SU-DHL-6 (cell line): ENCODE data around the gene KRTAP12-3.

Experiments
- H2AFZ ChIP-seq: fragments of 200-600 bp; sonication (generic); 2 replicates; pipeline ENCODE4 v1.6.1; 2014; ENCODE audit warnings: low read depth, mild to moderate bottlenecking, moderate library complexity, mixed read lengths, antibody characterized with exemption, low read length; ENCODE audit not compliant: severe bottlenecking
- H3F3A ChIP-seq: fragments of 200-600 bp; shearing (Covaris generic); 2 replicates; pipeline ENCODE4 v1.6.0; 2016; ENCODE audit warnings: antibody characterized with exemption, mild to moderate bottlenecking; ENCODE audit not compliant: insufficient read depth
- H3K27ac ChIP-seq: fragments of 200-600 bp; sonication (generic); 2 replicates; pipeline ENCODE4 v1.5.1; 2016; ENCODE audit warnings: low read depth, mild to moderate bottlenecking, low read length, moderate library complexity, mixed read lengths
- H3K27me3 ChIP-seq: fragments of 200-600 bp; sonication (generic), shearing (Covaris generic); 2 replicates; pipeline ENCODE4 v1.6.0; 2014; ENCODE audit warnings: mild to moderate bottlenecking, low read length
- H3K36me3 ChIP-seq: fragments of 200-600 bp; sonication (generic); 2 replicates; pipeline ENCODE4 v1.6.1; 2014; ENCODE audit warnings: mild to moderate bottlenecking, low read length, mixed read lengths
- H3K4me2 ChIP-seq: fragments of 300-600, 200-600 bp; shearing (Covaris generic), sonication (generic); 2 replicates; pipeline ENCODE4 v1.6.0; 2014; ENCODE audit warnings: low read length, low read depth, mild to moderate bottlenecking; ENCODE audit not compliant: poor library complexity, severe bottlenecking
- H3K4me3 ChIP-seq: fragments of 200-600 bp; sonication (generic); 2 replicates; pipeline ENCODE4 v1.5.1; 2014; ENCODE audit warnings: antibody characterized with exemption, low read length, mild to moderate bottlenecking, mixed read lengths; ENCODE audit not compliant: insufficient read depth, poor library complexity, severe bottlenecking
- H3K79me2 ChIP-seq: fragments of 200-600 bp; sonication (generic); 2 replicates; pipeline ENCODE4 v1.6.1; 2014; ENCODE audit warnings: mild to moderate bottlenecking, low read length, moderate library complexity; ENCODE audit not compliant: insufficient read depth
- H3K9ac ChIP-seq: fragments of 200-600 bp; sonication (generic); 2 replicates; pipeline ENCODE4 v1.7.0; 2014; ENCODE audit warnings: mild to moderate bottlenecking, low read length
- H3K9me2 ChIP-seq: fragments of 200-600 bp; sonication (generic); replicated peaks from 2 replicates; pipeline ENCODE4 v1.6.1; 2014; ENCODE audit warnings: low read length; ENCODE audit not compliant: insufficient read depth
- H3K9me3 ChIP-seq: fragments of 200-600 bp; sonication (generic); 2 replicates; pipeline ENCODE4 v1.6.1; 2014; ENCODE audit warnings: low read length, mixed read lengths; ENCODE audit not compliant: insufficient read depth
- H4K20me1 ChIP-seq: fragments of 200-600 bp; sonication (generic); 2 replicates; pipeline ENCODE4 v1.6.1; 2014; ENCODE audit warnings: low read depth, mild to moderate bottlenecking, antibody characterized with exemption, low read length, moderate library complexity, mixed read lengths
- EZH2phosphoT487 ChIP-seq: fragments of 200-600 bp; sonication (generic), shearing (Covaris generic); conservative IDR thresholded peaks from 2 replicates; pipeline ENCODE4 v1.6.1; 2018; ENCODE audit warnings: mild to moderate bottlenecking, antibody characterized with exemption, low read length, moderate library complexity, mixed read lengths
- TF ChIP-seq, protein P1 (sequence below): fragments of 200-600 bp; sonication (generic); IDR thresholded peaks from one replicate; pipeline ENCODE4 v1.5.1; 2017; ENCODE audit warnings: antibody characterized with exemption, mild to moderate bottlenecking, low read length, moderate library complexity; ENCODE audit not compliant: insufficient read depth, poor library complexity, severe bottlenecking

Gene KRTAP12-3

DNA sequence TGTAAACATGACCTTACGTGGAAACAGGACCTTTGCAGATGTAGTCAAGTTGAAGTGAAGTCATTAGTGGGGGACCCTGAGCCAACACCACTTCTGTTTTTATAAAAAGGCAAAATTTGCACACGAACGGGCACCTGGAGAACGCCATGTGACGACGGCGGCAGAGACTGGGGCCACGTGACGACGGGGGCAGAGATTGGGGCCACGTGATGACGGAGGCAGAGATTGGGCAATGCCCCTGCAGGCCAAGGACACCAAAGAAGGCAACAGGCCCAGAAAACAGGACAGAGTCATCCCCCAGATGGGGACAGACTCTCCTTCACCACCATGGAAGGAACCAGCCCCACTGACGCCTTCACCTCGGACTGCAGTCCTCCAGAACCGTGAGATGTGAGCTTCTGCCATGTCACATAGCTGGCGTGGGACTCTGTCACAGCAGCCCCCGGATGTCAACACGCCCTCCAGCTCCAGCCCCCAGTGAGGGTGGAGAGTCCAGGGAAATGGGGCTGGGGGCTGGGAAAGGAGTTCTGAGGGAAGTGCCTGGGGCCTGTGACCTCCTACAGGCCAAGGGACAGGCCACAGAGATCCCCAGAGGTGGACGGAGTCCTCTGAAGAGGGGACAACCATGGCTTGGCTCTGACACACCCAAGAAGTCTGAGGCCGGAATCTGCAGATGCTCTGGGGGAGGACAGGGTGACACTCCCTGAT lies 7.3 kb upstream of the KRTAP12-3 start:
- Histone ChIP-seq H3K9me3 (no peaks in the 10 kb centered on the region), H3K9ac (no peak overlapping the region), H3F3A (no peaks in the 10 kb centered on the region), H3K9me2 (no peaks in the 10 kb centered on the region), H3K4me3 (no peak overlapping the region), H4K20me1 (no peaks in the 10 kb centered on the region), H3K4me2 (no peak overlapping the region), H3K36me3 (no peaks in the 10 kb centered on the region), H3K27me3 (no peaks in the 10 kb centered on the region), H2AFZ (no peak overlapping the region), H3K27ac (no peak overlapping the region), H3K79me2 (no peaks in the 10 kb centered on the region)
- TF ChIP-seq, protein P1, sequence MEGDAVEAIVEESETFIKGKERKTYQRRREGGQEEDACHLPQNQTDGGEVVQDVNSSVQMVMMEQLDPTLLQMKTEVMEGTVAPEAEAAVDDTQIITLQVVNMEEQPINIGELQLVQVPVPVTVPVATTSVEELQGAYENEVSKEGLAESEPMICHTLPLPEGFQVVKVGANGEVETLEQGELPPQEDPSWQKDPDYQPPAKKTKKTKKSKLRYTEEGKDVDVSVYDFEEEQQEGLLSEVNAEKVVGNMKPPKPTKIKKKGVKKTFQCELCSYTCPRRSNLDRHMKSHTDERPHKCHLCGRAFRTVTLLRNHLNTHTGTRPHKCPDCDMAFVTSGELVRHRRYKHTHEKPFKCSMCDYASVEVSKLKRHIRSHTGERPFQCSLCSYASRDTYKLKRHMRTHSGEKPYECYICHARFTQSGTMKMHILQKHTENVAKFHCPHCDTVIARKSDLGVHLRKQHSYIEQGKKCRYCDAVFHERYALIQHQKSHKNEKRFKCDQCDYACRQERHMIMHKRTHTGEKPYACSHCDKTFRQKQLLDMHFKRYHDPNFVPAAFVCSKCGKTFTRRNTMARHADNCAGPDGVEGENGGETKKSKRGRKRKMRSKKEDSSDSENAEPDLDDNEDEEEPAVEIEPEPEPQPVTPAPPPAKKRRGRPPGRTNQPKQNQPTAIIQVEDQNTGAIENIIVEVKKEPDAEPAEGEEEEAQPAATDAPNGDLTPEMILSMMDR = no peak
- TF ChIP-seq EZH2phosphoT487 = no peak

DNA sequence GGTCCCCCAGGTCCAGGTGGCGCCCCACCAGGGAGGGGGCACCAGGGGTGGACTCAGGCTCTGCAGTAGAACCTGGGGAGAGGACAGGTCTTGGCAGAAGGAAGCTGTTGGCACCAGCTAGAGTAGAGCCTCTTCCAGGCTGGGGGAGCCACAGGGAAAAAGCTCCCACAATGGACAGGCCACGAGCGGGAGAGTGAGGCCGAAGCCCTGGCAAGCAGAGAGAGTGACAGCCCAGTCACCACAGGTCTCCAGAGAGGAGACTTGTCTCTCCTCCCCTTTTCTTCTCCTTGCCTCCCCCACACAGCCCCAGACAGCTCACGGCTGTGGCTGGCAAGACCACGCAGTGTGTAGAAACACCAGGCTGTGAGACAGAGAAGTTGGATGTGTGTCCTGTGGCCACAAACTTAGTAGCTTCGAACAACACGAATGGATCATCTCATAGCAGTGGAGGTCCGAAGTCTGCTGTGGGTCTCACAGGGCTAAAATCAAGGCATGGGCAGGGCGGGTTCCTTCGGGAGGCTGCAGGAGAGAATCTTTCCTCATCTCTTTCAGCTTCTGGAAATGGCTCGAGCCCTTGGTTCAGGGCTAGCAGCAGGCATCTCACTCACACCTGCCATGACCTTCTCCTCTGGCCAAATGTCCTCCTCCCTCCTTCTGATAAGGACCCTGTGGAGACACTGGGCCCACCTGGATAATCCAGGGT lies 6.6 kb upstream of the KRTAP12-3 start:
- Histone ChIP-seq H3K36me3 (no peaks in the 10 kb centered on the region), H3K9me3 (no peaks in the 10 kb centered on the region), H3K9ac (no peak overlapping the region), H2AFZ (no peak overlapping the region), H3F3A (no peaks in the 10 kb centered on the region), H3K27me3 (no peaks in the 10 kb centered on the region), H4K20me1 (no peaks in the 10 kb centered on the region), H3K9me2 (no peaks in the 10 kb centered on the region), H3K27ac (no peak overlapping the region), H3K4me2 (no peak overlapping the region), H3K79me2 (no peaks in the 10 kb centered on the region), H3K4me3 (no peak overlapping the region)
- TF ChIP-seq, protein P1 = no peak
- TF ChIP-seq EZH2phosphoT487 = no peak

DNA sequence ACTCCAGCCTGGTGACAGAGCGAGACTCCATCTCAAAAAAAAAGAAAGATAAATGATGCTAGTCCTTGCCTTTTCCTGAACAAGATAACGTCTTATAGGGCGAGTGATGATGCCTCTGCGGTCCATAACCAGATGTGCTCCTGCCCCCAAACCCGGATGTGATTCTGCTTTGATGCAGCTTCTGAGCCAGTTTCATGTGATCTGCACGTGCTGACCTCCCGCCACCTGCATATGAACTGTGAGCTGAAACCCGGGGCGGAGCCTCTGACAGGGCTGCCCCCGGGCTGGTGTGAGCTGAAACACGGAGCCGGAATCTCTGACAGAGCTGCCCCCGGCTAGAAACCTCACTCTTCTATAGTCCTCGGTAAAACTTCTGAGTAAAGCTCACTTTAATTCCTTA lies 4.6 kb upstream of the KRTAP12-3 start:
- Histone ChIP-seq H3K36me3 (no peaks in the 10 kb centered on the region), H3K79me2 (no peaks in the 10 kb centered on the region), H3K27me3 (no peaks in the 10 kb centered on the region), H3K9me3 (no peaks in the 10 kb centered on the region), H3K4me2 (no peak overlapping the region), H3K4me3 (no peak overlapping the region), H3K9me2 (no peaks in the 10 kb centered on the region), H3K27ac (no peak overlapping the region), H4K20me1 (no peaks in the 10 kb centered on the region), H3K9ac (no peak overlapping the region), H2AFZ (no peak overlapping the region), H3F3A (no peaks in the 10 kb centered on the region)
- TF ChIP-seq, protein P1 = no peak
- no peak for TF ChIP-seq EZH2phosphoT487
